MCF 10A (cell line): Measurements from ENCODE around the gene CFAP65. TPM values are rescaled to one million over a fixed set of nuclear protein-coding genes. Genes with fewer than 3 reads are reported as not detected.
A peak's percentile ranks its signal among the peaks of the same experiment; 100 is the strongest.

Experiments
- BruUV-seq: library from RNA; stranded (reverse); fragments of 400-500 nt; replicated peaks from 2 replicates; lab custom pipeline; 2021; lab: Mats Ljungman, UMichigan
- CTCF ChIA-PET: fragments of 300-600 bp; sonication (Branson Sonifier 250); formaldehyde crosslinking; extraction: SDS; loops from one replicate; lab custom pipeline; 2021; ENCODE audit warnings: antibody characterized with exemption, inconsistent platforms; lab: Yijun Ruan, JAX
- POLR2A ChIA-PET: fragments of 300-600, 350-650 bp; sonication (Branson Sonifier 250); formaldehyde crosslinking; extraction: SDS; loops from one replicate; lab custom pipeline; 2020; ENCODE audit warnings: antibody characterized with exemption, inconsistent platforms; lab: Yijun Ruan, JAX
- DNase-seq: peaks from one replicate; pipeline ENCODE4 v3.0.0-alpha.2; 2018; ENCODE audit not compliant: unreplicated experiment
- H3K27ac Mint-ChIP-seq: one replicate; pipeline ENCODE4 v1.8.0; 2022; ENCODE audit warnings: mild to moderate bottlenecking, low read depth, mixed read lengths; ENCODE audit not compliant: unreplicated experiment
- H3K27me3 Mint-ChIP-seq: one replicate; pipeline ENCODE4 v1.8.0; 2022; ENCODE audit warnings: mixed read lengths; ENCODE audit not compliant: insufficient read depth, unreplicated experiment
- H3K36me3 Mint-ChIP-seq: one replicate; pipeline ENCODE4 v1.8.0; 2022; ENCODE audit warnings: mild to moderate bottlenecking, moderate library complexity, mixed read lengths; ENCODE audit not compliant: insufficient read depth, unreplicated experiment
- H3K4me1 Mint-ChIP-seq: one replicate; pipeline ENCODE4 v1.8.0; 2022; ENCODE audit warnings: mixed read lengths; ENCODE audit not compliant: insufficient read depth, unreplicated experiment
- H3K4me3 Mint-ChIP-seq: one replicate; pipeline ENCODE4 v1.8.0; 2022; ENCODE audit warnings: mild to moderate bottlenecking, moderate library complexity, mixed read lengths; ENCODE audit not compliant: unreplicated experiment
- H3K9me3 Mint-ChIP-seq: one replicate; pipeline ENCODE4 v1.8.0; 2022; ENCODE audit warnings: mixed read lengths; ENCODE audit not compliant: unreplicated experiment
- CTCF ChIP-seq: fragments of 200-600 bp; IDR thresholded peaks from one replicate; pipeline ENCODE4 v1.8.0; 2022; ENCODE audit warnings: antibody characterized with exemption, mild to moderate bottlenecking; ENCODE audit not compliant: unreplicated experiment
- intact Hi-C: fragments of 100-400 bp; cut with micrococcal nuclease; formaldehyde crosslinking; loops from 2 replicates; pipeline ENCODE4 v1.14.1; 2022
- total RNA-seq: library from RNA; stranded (reverse); gene quantifications from 2 replicates; pipeline ENCODE4 v1.2.3, GENCODE V29; 2022

Gene CFAP65
- total RNA-seq, 1 experiment from 2014 or later, result not detected

GRCh38 chr2:218980735-218981389 is 60.5 kb downstream of the CFAP65 start:
- Mint-ChIP-seq H3K4me3 (peak overlapping the region; percentile 56), H3K27ac (no peak overlapping the region), H3K36me3 (no peaks in the 10 kb centered on the region), H3K27me3 (peaks cover 90% of the 10 kb centered on the region), H3K4me1 (peaks cover 15% of the 10 kb centered on the region), H3K9me3 (no peaks in the 10 kb centered on the region)
- intact Hi-C loops, result loop anchor here (5.0 kb wide), 1 partner anchor 104 kb away; no protein-coding TSS in a partner anchor
- CTCF ChIA-PET, result interaction anchor here (0.5 to 3.9 kb wide), 38 partner anchors 9 to 448 kb away, joined by 3 to 23 read pairs (median 4); partner anchors contain the start of genes CFAP65 and TUBA4B
- no peak for DNase-seq
- BruUV-seq, result no TSS peak
- no peak for TF ChIP-seq CTCF
- POLR2A ChIA-PET, result interaction anchor here (1.3 kb wide), 1 partner anchor 21 kb away, joined by 4 read pairs; no protein-coding TSS in a partner anchor

DNA sequence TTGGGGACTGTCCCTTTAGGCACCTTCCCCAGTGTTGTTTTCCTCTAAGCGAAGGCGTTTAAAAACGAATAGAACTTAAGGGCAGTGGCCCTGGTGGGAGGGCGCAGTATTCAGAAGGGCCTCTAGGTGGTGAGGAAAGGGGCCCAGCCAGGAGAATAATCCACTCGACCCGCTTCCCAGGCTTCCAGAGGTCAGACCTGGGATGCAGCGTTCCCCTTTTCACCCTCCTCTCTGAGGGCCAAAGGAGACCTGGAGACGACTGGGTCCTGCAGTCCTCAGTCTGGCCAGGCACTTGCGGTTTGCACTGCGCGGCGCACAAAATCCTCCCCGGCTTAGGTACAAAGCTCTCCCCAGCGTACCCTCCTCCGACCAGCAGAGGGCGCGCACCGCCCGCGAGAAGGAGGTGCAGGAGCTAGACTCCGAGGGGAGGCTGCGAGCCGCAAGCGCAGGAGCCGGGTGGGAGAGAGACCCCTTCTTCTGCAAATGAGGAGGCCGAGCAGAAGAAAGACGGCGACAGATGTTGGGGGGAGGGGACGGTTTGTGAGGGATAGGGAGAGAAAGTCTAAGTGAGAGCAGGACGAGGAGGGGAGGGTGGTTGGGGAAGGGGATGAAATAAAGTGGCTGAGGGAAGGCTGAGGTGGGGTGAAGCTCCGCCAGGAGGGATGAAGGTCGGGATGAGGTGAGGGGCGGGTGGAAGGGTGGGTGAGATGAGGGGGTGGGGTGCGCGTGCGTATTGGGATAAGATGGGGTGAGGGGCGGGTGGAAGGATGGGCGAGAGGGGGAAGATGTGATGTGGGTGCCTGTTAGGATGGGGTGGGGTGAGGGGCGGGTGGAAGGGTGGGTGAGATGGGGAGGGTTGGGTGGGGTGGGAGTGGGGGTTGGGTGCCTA is 61.2 kb downstream of the CFAP65 start:
- no peaks in the 10 kb centered on the region for H3K36me3 Mint-ChIP-seq
- no TSS peak for BruUV-seq
- DNase-seq, result peak; percentile 78
- intact Hi-C loops, result loop anchor here (5.0 kb wide), 1 partner anchor 103 kb away; no protein-coding TSS in a partner anchor
- POLR2A ChIA-PET, result interaction anchor here (1.0 to 1.3 kb wide), 2 partner anchors 21 to 108 kb away, joined by 3 to 4 read pairs; no protein-coding TSS in a partner anchor
- peaks cover 90% of the 10 kb centered on the region for H3K27me3 Mint-ChIP-seq
- H3K27ac Mint-ChIP-seq, result no peak overlapping the region
- H3K4me3 Mint-ChIP-seq, result peak overlapping the region; percentile 56
- TF ChIP-seq CTCF, result peak; percentile 89
- H3K9me3 Mint-ChIP-seq, result no peaks in the 10 kb centered on the region
- CTCF ChIA-PET, result interaction anchor here (0.6 to 3.9 kb wide), 42 partner anchors 10 to 355 kb away, joined by 3 to 23 read pairs (median 4); partner anchors contain the start of gene CFAP65
- H3K4me1 Mint-ChIP-seq, result peaks cover 15% of the 10 kb centered on the region

DNA sequence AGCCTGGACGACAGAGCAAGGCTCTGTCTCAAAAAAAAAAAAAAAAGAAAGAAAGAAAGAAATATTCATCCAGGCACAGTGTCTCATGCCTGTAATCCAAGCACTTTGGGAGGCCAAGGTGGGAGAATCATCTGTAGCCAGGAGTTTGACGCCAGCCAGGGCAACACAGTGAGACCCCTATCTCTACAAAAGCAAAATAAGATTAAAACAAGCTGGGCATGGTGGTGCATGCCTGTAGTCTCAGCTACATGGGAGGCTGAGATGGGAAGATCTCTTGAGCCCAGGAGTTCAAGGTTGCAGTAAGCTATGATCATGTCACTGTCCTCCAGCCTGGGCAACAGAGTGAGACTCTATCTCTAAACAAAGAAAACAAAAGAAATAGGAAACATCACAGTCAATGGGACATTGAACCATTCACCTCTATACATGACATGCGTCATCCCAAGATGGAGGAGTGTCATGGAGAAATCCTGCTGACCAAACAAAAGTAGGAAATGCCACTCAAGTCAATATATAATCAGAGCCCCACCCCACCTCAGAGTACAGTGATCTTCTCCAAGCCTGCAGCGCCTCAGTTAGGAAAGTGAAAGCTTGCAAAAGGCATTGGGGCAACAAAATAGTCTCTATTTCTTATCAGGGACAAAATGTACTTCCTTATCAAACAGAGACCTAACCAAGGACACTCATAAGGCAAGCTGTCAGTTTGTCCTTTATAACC is 66.1 kb downstream of the CFAP65 start:
- intact Hi-C loops, result no loop called here
- TF ChIP-seq CTCF, result no peak
- Mint-ChIP-seq H3K27ac (no peak overlapping the region), H3K27me3 (peaks cover 75% of the 10 kb centered on the region), H3K4me3 (no peak overlapping the region), H3K36me3 (no peaks in the 10 kb centered on the region), H3K9me3 (no peaks in the 10 kb centered on the region), H3K4me1 (peaks cover 4% of the 10 kb centered on the region)
- BruUV-seq, result no TSS peak
- ChIA-PET CTCF (interaction anchor here (0.5 to 1.5 kb wide), 7 partner anchors 9 to 465 kb away, joined by 3 to 5 read pairs (median 4); no protein-coding TSS in a partner anchor), POLR2A (no interaction called here)
- no peak for DNase-seq
